Activated CD8-positive, alpha-beta memory T cell treated with anti-CD3 and anti-CD28 coated beads for 1 hour (primary cell): ENCODE data around the gene DCK.
A peak's percentile ranks its signal among the peaks of the same experiment; 100 is the strongest.
"Not testable (repeated sequence)": the region's sequence is repeated elsewhere in the genome, so short reads cannot be mapped to it uniquely, and the experiment has no call there.

Experiments used
- DNase-seq, 2 donors: peaks; one replicate each; pipeline ENCODE4 v3.0.0-alpha.2; 2020; ENCODE audit warnings: low read depth in 1 of 2; ENCODE audit errors: extremely low read depth in 1 of 2

Gene DCK

DNA sequence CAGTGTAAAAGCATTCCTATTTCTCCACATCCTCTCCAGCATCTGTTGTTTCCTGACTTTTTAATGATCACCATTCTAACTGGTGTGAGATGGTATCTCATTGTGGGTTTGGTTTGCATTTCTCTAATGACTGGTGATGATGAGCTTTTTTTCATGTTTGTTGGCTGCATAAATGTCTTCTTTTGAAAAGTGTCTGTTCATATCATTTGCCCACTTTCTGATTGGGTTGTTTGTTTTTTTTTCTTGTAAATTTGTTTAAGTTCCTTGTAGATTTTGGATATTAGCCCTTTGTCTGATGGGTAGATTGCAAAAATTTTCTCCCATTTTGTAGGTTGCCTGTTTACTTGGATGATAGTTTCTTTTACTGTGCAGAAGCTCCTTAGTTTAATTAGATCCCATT is 6.2 kb downstream of the DCK start:
- DNase-seq: not testable (repeated sequence)

DNA sequence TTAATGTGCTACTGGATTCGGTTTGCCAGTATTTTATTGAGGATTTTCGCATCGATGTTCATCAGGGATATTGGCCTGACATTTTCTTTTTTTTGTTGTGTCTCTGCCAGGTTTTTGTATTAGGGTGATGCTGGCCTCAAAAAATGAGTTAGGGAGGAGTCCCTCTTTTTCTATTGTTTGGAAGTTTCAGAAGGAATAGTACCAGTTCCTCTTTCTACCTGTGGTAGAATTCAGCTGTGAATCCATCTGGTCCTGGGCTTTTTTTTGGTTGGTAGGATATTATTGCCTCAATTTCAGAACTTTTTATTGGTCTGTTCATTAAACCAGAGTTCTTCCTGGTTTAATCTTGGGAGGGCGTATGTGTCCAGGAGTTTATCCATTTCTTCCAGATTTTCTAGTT is 7.9 kb downstream of the DCK start:
- DNase-seq: not testable (repeated sequence)

DNA sequence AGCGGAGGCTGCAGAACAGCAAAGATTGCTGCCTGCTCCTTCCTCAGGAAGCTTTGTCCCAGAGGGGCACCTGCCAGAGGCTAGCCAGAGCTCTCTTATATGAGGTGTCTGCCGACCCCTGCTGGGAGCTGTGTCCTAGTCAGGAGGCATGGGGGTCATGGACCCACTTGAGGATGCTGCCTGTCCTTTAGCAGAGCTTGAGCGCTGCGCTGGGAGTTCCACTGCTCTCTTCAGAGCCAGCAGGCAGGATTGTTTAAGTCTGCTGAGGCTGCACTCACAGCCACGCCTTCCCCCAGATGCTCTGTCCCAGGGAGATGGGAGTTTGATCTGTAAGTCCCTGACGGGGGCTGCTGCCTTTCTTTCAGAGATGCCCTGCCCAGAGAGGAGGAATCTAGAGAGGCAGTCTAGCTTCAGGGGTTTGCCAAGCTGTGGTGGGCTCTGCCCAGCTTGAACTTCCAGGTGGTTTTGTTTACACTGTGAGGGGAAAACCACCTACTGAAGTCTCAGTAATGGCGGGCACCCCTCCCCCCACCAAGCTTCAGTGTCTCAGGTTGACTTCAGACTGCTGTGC is 10.9 kb downstream of the DCK start:
- DNase-seq: peak; percentile 10 to 18

DNA sequence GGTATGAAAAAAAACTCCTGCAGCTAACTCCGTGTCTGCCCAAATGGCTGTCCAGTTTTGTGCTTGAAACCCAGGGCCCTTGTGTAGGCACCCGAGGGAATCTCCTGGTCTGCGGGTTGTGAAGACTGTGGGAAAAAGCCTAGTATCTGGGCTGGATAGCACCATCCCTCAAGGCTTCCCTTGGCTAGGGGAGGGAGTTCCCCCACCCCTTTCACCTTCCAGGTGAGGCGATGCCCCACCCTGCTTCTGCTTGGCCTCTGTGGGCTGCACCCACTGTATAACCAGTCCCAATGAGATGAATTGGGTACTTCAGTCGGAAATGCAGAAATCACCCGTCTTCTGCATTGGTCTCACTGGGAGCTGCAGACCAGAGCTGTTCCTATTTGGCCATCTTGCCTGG is 11.6 kb downstream of the DCK start:
- not testable (repeated sequence) for DNase-seq

DNA sequence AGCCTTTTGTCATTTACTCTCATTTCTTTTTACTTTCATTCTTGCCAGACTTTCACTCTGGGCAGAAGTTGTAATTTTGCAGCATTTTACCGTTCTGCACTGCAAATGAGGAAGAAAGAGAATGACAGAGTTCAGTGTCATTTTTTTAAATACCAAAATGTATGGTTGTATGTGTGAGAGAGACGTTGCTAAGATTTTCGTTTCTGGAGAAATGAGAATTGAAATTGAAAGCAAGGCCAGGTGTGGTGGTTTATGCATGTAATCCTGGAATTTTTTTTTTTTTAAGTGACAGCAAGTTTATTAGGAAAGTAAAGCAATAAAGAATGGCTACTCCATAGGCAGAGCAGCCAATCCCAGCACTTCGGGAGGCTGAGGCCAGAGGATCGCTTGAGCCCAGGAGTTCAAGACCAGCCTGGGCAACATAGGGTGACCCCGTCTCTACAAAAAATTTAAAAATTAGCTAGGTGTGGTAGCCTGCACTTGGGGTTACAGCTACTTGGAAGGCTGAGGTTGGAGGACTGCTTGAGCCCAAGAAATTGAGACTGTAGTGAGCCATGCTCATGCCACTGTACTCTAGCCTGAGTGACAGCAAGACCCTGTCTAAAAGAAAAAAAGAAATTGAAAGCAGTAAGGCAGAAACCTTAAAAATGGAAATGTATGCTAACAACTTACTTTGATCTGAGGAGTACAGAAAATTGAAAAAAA is 12.9 kb downstream of the DCK start:
- no peak for DNase-seq

DNA sequence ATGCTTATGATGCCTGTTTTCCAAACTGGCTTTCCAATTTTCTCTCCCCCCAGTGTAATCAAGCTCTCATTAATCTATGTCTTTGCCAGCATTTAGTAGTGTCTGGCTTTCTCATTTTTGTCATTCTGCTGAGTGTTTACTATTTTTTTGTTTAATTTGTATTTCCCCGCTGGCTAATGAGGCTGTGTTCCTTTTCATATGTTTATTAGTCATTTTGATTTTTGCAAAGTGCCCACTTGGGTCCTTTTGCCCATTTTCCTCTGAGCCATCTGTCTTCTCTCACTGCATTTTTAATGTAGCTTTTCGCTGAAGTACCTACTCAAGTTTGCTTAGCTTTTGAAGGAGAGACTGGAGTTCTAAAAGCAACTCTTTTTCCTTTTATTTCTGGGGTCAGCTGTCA is 14.7 kb downstream of the DCK start:
- DNase-seq: no peak

DNA sequence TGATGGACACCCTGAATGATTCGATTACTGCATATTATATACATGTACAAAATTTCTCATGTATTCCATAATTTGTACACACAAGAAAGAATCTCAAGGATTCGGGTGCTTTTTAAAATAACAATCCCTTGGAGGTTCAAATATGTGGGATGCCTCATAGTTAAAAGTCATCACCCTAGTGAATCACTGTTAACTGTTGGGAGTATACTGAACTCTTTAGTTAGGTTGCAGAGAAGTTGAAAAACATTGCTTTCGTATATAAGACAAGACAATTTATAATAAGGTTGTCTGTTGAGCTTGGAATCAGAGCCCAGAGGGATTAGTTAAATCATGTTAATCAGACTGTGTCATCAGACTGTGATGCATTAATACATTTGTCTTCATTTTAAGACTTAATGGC is 15.6 kb downstream of the DCK start:
- no peak for DNase-seq

DNA sequence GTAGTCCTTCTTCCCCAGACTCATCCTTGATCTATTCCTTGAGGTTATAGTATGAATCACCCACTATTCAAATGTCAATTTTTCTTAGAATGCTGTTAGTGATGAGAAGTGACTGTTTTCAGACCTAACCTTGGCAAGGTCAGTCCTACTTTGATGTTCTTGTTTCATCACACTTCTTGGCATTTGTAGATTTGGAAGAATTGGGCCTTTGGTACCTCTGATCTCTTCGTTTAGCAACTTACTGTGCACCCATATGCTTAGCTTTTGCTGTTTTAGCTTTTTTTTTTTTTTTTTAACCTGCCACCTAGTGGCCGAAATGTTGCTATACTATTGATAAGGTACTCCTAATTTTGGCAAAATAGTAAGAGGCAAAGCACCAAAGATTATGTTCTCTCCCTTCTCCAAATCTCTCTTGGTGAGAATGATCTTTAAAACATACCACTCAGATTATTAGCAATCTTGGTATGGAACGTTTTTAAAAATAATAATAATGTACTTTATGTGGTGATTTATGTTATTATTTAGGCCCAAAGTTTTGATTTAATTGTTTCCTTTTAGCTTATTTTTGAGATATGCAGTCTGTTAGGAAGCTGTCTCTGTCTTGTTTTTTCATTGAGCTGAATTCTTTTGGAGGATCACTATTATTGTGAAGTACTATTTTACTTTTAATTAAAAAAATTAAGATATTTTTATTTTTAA is 16.6 kb downstream of the DCK start:
- DNase-seq: no peak

DNA sequence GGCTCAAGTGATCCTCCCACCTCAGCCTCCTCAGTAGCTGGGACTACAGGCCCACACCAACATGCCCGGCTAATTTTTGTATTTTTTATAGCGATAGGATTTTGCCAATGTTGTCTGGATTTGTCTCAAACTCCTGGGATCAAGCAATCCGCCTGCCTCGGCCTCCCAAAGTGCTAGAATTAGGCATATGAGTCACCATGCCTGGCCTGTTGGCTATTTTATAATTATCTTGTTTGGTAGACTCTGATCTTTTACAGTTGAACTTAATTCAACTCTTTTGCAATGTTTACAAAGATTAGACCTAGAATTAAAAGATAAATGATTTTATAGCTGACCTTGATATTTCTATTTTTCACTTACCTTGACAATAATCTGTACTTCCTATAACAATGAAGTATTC is 18.0 kb downstream of the DCK start:
- DNase-seq: no peak

DNA sequence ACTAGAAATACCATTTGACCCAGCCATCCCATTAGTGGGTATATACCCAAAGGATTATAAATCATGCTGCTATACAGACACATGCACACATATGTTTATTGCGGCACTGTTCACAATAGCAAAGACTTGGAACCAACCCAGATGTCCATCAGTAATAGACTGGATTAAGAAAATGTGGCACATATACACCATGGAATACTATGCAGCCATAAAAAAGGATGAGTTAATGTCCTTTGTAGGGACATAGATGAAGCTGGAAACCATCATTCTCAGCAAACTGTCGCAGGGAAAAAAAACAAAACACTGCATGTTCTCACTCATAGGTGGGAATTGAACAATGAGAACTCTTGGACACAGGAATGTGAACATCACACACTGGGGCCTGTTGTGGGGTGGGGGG is 23.9 kb downstream of the DCK start:
- not testable (repeated sequence) for DNase-seq

DNA sequence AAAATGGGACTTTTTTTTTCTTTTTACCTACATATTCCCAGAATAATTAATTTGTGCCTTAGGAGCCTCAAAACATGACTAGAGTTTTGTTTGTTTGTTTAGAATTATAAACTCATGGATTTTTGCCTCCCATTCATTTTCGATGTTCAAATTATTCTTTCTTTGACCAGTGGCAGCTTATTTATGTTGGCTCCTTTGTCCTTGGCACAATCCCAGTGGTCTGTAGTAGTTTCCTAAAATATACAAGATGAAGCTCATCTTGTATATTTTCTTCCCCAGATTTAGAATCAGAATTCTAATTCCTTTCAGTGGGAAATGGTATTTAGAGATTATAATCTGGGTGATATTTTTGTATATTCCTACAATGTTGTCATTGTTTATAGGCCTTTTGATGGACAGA is 27.2 kb downstream of the DCK start:
- DNase-seq: no peak

DNA sequence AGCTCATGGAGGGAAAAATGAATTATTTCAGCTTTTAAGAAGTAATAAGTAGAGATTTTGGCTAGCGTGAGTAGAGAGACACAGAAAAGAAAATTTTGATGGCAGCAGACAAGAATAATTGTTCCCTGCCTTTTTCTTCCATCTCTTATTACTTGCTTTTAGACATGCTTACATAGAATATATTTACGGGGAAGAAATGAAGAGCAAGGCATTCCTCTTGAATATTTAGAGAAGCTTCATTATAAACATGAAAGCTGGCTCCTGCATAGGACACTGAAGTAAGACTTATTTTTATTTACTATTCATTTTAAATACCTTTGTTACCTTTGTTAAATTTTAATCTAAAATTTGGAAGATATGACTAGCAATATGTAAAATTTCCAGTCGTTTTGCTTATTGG is 32.2 kb downstream of the DCK start:
- no peak for DNase-seq

DNA sequence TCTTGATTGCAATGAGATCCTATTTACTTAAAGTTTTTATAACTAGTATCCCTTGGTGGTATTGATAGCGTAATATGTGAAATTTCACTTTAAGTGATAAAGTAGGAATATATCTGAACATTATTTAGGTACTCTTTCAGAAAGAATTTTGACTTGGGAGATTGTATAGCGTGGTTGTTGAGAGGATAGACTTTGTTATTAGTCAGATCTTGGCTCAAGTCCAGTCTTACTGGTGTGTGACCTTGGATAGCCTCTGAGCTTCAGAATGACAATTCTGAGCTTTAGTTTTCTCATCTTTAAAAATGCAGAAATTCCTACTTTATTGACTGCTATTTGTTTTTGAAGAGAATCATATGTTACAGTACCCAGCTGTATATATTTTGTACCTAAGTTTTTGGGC is 32.6 kb downstream of the DCK start:
- DNase-seq: no peak

DNA sequence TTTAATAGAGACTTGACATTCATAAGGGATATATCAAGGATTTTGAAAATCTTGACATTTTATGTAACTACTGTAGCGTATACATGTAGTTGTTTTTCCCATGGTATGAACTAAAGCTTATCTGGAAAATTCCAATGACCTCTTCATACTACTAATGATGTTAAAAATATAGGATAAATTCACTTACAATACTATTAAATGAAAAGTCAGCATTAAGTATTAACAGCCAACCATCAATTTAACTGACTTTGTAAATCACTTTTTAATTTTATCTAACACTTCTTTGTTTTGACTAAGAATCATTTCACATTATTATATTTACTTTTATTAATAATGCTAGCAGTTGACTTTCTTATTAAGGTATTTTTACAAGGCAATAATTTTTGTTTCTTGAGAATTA is 34.2 kb downstream of the DCK start:
- no peak for DNase-seq

DNA sequence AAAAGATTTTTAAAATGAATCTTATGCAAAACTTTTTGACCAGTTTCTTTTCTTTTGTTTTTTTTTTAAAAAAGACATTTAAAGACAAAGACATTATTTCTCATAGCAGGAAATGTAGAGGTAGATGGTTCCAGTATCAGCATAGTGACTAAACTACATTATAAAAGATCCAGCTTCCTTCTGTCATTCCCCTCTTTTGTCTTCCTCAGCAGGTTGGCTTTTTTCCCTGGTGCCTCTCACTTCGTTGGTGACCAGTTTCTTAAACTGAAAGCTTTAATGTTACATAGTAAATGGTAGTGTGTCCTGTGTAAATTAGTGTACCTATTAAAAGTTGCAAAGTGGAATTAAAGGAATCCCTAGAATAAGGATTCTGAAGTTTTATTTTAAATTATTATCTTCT is 36.1 kb downstream of the DCK start:
- DNase-seq: no peak

DNA sequence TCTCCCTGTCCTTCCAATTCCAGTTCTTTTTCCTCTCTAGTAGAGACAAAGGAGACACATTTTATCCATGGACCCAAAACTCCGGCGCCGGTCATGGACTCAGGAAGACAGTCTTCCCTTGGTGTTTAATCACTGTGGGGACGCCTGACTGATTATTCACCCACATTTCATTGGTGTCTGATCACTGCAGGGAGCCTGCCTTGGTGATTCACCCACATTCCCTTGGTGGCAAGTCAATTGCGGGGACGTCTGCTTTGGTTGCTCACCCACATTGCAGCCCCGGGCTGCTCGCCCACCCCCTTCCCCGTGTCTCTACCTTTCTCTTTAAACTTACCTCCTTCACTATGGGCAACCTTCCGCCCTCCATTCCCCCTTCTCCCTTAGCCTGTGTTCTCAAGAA is 38.7 kb downstream of the DCK start:
- DNase-seq: not testable (repeated sequence)

DNA sequence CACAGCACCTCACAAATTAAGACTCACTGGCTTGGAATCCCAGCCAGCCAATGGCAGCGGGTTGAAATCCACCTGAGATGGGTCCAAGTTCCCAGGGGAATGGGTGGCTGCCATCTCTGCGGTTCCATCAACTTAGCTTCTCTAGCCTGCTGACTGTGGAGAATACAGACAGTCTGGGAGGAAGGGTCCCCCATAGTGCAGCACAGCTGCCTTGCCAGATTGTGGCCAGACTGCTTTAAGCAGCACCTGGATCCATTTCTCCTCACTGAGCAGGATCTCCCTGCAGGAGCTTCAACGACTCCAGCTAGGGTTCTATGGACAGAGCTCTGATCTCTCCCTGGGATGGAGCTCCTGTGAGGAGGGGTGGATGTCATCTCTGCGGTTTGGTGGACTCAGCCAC is 51.8 kb downstream of the DCK start:
- DNase-seq: no peak

DNA sequence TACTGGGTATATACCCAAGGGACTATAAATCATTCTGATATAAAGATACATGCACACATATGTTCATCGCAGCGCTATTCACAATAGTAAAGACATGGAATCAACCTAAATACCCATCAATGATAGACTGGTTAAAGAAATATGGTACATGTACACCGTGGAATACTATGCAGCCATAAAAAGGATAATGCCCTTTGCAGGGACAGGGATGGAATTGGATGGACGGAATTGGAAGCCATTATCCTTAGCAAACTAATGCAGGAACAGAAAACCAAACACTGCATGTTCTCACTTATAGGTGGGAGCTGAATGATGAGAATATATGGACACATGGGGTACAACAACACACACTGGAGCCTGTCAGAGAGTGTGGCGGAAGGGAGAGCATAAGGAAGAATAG is 55.9 kb downstream of the DCK start:
- DNase-seq: no peak

DNA sequence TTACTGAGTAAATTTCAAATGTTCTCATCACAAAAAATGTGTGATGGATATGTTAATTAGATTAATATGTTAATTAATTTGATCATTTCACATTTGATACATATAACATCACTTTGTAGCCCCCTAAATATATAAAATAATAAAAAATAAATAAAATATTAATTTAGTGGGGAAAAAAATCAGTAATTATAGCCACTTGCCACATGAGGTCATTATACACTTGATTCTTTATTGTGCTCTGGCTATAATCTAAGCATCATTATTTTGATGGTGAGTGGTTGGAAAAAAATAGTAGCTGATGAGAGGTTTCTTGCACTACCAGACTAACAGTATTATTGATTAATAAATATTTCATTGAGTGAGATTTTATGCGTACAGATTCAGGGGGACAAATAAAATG is 57.4 kb downstream of the DCK start:
- no peak for DNase-seq

DNA sequence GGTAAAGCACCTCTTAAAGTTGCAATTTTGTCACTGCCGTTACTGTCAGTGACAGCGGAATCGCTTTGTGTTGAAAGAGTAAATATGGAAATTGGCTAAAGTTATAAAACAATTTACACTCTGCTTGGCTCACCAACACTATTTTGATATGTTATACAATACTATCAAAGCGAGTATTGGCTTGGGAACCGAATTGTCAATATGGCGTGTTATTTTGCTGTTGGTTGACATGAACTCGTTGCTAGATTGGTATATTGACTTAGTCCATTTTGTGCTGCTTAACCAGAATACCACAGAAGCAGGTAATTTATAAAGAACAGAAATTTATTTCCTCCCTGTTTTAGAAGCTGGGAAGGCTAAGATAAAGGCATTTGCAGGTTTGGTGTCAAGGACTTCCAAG is 58.6 kb downstream of the DCK start:
- no peak for DNase-seq

DNA sequence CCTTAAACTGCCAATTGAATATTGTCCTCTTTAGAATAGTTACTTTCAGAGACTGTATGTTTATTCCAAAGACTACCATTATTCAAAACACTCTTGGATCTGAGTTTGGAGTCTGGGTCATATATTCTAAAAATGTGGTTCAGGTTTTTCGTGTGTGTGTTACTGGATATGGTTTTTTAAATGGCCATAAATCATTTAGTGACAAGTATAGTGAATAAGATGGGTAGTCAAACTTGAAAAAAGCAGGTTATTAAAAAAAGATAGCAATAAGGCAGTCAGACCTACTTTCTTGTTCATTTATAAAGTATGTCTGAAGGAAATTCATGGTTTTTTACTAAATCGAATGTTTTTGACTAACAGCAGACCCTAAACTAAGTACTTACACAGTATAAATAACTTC is 59.3 kb downstream of the DCK start:
- DNase-seq: no peak

DNA sequence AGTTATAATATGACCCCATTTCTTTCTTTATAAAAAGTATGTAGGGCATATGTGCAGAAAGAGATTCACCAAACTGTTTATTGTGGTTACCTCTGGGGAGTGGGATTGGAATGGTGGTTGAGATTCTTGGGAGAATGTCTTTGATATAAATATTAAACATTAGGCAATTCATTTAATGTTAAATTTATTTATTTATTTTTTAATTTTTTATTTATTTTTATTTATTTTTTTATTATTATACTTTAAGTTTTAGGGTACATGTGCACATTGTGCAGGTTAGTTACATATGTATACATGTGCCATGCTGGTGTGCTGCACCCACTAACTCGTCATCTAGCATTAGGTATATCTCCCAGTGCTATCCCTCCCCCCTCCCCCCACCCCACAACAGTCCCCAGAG is 60.2 kb downstream of the DCK start:
- not testable (repeated sequence) for DNase-seq
